Dermis microvascular lymphatic vessel endothelial cell (primary cell): ENCODE results near the gene SNRNP70. TPM values are rescaled to one million over a fixed set of nuclear protein-coding genes. Genes with fewer than 3 reads are reported as not detected.

ENCODE experiments used
- DNase-seq, 2 donors: peaks; one replicate each; pipeline versions ENCODE4 v3.0.0 to v3.0.0-alpha.2; 2010; ENCODE audit warnings: low read depth in 2 of 2
- total RNA-seq: library from RNA; depleted of rRNA; stranded (reverse); fragments of >200 nt; gene quantifications from 2 replicates; pipeline ENCODE4 v1.2.1, GENCODE V29; 2014

SNRNP70 gene
- total RNA-seq, 1 donor from 2014 or later, result 150 TPM

DNA sequence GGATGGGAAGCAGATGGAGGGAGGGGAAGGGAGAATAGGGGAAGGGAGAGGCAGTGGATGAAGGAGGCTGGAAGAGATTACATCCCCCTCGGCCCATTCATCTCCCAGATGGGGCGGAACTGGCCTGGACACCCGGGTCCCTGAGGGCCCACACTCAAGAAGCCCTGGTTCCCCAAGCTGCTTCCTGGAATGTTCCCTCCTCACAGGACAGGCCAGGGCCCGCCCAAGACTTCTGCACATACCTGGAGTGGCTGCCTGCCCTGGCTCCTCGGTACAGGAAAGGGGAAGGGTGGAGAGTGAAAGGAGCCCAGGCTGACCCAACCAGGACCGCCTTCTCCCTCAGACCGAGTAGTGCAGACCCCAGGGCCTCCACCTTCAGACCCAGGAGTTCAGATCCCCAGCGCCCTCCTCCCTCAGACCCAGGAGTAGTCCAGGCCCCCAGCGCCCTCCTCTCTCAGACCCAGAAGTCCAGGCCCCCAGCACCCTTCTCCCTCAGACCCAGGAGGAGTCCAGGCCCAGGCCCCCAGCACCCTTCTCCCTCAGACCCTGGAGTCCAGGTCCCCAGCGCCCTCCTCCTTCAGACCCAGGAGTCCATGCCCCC lies 21.1 kb upstream of the SNRNP70 start:
- DNase-seq, result no peak

DNA sequence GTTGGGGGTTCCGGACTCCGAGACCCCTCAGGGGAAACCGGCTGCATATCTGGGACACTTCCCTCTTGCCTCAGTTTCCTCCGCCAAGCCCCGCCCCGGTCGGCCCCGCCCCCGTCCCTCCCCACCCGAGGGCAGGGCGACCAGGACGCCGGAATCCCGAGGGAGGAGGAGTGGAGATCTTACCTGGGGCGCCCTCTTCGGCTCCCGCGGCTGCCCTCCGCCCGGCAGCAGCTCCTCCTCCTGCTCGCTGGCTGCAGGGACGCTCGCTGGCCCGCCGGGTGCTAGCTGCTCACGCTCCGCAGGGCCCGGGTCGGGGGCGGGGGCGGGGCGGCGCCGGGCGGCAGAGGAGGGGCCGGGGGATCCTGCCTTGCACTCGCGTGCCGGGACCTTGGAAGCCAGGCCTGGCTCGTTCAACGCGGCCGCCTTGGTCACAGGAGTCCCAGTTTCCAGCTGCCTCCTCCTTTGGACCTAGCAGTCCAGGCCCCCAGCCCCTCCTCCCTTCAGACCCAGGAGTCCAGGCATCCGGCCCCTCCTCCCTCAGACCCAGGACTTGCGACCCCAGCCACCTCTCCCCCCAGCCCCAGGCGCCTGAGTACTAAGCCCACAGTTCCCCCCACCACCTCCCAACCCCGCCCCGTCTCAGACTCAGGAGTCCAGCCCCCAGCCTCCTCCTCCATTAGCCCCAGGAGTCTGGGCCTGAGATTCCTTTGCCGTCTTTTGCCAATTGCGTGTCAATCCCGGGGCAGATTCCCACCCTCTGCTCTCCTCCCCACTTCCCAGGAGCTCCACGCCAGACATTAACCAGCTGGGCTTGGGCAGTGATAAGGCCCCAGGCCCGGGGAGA lies 20.3 kb upstream of the SNRNP70 start, which contains the start of gene NTF4:
Gene NTF4 (minus strand): TSS at position 51 of the 844 bp plus-strand sequence. CDS start 2,821 bp downstream, outside the sequence.
- no peak for DNase-seq

DNA sequence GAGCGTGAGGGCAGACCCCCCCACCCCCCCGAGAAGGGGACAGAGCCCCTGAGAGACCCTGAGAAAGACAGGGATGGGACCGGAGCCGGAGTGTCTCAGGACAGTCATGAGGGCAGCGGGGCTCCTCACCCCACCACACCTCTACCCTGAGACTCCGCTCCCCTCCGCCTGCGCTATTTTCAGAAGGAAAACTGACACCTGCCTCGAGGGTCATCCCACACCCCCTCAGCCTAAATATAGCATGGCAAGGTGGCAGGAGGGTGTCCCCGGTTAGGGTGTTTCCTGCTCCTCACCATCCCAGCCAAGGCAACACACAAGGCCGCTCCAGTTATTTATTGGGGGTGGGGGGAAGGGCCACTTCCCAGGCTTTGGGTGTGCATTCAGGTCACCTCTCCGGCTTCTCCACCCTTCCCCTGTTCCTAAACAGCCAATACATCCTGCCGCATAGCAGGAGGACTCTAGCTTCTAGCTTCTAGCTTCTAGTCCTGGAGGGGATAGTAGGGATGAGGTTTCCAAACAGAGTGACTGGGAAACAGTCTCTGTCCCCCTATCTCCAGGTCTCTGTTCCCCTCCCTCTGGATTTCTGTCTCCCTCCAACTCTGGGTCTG lies 19.2 kb upstream of the SNRNP70 start:
- no peak for DNase-seq

DNA sequence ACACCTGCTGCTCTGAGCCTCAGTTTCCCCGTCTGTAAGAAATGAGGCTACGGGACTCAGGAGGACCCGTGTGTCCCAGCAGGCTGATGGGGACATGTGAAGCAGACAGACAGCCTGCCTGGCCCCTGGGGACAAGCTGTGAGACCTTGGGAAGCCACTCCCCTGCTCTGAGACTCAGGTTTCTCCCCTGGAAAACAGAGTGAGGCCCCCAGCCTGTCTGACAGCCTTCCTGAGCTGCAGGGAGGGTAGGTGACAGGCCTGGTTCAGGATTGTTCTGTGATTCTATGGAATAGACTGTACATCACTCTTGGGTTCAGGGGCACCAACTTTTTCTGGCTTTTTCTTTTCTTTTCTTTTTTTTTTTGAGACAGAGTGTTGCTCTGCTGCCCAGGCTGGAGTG lies 17.7 kb upstream of the SNRNP70 start:
- DNase-seq, result no peak

DNA sequence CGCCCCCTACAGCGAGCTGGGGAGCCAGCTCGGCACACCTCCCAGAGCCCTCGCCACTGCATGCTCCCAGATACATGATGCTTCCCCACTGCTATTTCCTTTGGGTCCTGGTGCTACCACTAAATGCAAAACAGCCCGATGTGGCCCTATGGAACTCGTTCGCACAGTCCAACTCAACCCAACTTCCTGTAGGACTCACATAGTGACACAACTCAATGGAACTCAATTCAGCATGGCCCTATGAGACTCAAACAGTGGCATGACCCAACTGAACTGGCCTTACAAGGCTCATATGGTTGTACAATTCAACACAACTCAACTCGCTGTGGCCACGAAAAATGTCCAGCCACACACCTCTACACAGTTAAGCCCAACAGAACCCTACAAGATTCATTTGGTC lies 16.2 kb upstream of the SNRNP70 start:
- DNase-seq, result no peak

DNA sequence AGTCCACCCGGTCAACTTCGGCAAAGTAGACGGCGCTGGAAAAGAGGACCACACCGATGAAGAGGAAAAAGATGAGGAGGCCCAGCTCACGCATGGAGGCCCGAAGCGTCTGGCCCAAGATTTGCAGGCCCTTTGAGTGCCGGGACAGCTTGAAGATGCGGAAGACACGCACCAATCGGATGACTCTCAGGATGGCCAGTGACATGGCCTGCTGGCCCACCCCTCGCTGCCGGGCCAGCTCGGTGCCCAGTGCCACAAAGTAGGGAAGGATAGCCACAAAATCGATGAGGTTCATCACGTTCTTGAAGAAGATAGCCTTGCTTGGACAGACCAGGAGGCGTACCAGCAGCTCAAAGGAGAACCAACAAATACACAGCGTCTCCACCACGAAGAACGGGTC lies 14.8 kb upstream of the SNRNP70 start:
- DNase-seq, result no peak

DNA sequence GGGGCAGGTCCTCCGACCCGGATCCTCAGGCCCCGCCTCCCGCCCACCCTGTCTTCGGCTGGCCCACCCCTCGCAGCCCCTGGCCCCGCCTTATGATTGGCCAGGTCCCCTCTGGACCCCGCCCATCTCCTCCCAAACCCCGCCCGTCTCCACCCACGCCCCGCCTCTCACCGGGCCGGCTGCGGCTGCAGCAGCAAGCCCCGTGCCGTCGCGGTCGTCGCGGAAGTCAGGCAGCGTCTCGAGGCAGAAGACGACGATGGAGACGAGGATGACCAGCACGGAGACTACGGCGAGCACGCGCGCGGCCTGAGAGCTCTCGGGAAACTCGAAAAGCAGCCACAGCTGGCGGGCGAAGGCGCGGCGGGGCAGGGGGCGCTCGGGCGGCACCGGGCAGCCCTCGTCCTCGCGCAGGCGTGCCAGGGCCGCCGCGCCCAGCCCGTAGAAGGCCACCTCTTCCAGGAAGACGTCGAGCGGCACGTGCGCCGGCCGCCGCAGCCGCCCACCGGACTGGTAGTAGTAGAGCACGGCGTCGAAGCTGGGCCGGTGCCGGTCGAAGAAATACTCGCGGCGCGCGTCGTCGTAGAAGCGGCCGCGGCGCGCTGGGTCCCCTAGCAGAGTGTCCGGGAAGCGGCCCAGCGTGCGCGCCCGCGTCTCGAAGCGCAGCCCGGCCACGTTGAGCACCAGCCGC lies 13.2 kb upstream of the SNRNP70 start:
- DNase-seq, result no peak

DNA sequence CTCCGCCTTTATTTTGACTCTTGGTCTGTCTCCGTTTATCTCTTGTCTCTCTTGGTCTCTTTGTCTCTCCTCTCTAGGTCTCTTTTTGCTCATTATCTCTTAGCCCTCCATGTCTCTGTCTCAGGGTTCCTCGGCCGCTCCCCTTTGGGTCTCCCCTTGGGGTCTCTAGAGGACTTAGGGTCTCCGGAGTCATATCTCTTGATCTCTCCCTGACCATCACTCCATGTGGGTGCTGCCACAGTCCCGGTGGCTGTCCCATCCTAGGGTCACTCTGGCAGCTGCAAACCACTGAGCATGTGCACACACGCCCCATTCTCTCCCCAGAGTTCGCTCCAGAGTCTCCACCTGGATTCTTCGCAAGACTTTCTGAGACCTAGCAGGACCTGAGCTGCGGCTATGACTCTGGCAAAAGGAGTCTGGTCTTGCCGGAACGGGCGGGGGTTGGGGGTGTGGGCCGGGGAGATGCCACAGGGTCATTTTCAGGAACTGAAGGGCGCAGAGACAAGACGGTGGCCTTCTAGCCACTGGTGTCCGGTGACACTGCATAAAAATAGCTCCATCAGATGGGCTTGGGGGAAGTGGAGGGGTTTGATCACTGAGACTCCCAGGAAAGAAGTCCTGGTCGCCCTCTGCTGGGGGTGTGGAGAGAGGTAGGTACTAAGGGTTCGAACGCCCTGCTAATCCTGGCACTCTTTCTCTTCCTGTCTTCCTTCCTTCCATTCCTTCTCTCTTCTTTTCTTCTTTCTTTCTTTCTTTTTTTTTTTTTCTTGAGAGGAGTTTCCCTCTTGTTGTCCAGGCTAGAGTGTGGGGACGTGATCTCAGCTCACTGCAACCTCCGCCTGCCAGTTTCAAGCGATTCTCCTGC lies 11.5 kb upstream of the SNRNP70 start:
- DNase-seq, result no peak

DNA sequence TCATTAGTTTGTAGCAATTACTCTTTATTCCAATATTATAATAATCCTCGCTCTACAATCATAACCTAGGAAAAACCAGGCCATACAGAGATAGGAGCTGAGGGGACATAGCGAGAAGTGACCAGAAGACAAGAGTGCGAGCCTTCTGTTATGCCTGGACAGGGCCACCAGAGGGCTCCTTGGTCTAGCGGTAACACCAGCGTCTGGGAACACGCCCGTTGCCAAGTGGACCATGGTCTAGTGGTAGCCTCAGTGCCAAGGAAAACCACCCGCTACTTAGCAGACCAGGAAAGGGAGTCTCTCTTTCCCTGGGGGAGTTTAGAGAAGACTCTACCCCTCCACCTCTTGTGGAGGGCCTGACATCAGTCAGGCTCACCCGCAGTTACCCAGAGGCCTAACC lies 10.4 kb upstream of the SNRNP70 start:
- DNase-seq, result peak; percentile 36 to 69

DNA sequence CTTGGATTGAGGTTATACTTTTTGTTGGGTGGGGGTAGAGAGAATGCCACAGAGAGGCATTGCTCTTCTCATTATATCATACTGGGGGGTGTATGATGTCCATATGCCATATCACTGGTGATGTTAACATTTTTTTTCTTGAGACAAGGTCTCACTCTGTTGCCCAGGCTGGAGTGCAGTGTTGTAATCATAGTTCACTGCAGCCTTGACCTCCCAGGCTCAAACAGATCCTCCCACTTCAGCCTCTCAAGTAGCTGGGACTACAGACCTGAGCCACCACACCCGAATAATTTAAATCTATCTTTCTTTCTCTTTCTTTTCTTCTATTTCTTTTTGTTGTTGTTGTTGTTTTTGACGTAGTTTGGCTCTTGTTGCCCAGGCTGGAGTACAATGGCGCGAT lies 4.9 kb upstream of the SNRNP70 start:
- DNase-seq, result no peak

DNA sequence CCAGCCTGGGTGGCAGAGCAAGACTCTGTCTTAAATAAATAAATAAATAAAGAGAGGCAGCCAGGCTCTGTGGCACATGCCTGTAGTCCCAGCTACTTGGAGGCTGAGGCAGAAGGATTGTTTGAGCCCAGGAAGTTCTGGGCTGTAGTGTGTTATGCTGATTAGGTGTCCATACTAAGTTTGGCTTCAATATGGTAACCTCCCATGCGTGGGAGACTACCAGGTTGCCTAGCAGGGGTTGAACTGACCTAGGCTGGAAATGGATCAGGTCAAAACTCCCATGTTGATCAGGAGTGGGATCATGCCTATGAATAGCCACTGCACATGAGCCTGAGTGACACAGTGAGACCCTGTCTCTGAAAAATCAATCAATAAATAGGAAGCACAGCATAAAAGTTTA lies 4.0 kb upstream of the SNRNP70 start:
- DNase-seq, result no peak

DNA sequence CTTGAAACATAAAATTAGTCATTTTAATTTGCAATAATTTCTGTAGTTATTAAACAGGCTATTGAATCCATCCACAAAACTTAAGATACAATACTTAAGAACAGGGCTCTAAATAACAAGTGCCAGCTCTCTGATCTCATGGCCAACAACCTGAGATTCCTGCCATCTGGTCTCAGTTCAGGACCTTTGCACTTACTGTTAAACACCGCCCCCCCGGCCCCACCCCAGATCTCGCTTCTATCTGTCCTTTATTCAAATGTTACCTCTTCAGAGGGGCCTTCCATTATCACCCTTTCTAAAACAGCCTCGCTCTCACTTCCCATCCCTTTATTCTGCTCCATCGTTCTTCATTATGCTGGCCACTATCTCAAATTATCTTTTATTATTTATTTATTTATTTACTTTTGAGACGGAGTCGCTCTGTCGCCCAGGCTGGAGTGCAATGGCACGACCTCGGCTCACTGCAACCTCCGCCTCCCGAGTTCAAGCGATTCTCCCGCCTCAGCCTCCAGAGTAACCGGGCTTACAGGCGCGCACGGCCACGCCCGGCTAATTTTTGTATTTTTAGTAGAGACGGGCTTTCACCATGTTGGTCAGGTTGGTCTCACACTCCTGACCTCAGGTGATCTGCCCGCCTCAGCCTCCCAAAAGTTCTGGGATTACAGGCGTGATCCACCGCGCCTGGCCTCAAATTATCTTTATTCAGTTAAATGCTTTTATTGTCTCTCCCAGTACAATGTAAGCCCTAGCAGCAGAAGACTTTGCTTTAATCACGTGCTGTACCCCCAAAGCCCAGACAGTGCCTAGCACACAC lies 838 bp upstream of the SNRNP70 start:
- no peak for DNase-seq

DNA sequence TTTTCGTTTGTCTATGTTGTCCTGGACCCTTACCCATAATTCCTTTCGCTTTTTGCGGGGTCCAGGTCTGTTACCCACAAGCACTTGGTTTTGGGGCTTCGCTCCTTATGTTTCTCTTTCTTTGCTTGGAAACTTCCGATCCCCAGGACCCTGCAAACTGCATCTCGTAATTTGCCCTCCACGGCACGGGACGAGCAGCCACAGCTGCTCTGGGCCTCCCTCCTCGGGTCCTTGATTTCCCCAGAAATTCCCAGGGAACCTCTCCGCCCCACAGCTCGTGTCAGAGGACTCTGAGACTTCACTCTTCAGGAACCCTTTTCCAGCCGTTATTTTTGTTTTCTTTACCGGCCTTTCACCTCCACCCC lies 599 bp downstream of the SNRNP70 start:
- no peak for DNase-seq

DNA sequence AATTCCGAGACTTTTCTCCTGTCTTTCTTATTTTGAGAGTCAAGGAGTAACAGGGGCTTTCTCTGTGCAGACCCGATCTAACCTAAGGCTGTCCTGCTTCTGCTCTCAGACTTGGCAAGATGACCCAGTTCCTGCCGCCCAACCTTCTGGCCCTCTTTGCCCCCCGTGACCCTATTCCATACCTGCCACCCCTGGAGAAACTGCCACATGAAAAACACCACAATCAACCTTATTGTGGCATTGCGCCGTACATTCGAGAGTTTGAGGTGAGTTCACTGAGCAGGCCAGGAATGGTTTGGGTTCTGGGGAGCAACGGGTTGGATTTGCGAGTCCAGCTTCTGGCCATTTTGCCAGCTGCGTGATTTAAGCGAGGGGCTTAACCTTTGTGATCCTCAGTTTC lies 1.0 kb downstream of the SNRNP70 start:
- DNase-seq, result no peak

DNA sequence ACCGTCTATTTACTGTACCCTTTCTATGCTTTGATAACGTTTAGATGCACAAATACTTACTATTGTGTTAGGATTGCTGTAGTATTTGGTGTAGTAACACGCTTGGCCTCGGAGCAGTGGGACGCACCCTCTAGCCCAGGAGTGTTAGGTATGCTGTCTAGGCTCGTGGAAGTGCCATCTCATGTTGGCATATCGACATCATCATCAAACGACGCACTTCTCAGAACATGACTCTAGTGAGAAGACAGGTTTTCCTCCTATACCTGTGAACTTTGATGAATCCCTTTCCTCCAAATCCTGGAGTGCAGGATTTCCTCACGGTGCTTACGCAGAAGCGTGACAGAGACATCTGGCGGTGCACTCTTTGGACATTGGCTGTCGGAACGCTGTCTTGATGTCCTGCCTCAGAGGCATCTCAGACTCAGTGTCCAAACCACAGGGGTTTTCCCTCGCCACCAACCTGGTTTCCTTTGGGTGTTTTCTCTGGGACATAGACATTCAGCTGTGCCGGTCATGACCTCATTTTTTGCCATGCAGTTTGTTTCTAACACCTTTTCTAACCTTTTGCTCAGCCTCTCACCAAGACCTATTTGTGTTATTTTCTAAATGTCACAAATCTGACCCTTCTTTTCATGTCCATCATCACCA lies 6.3 kb downstream of the SNRNP70 start:
- DNase-seq, result no peak

DNA sequence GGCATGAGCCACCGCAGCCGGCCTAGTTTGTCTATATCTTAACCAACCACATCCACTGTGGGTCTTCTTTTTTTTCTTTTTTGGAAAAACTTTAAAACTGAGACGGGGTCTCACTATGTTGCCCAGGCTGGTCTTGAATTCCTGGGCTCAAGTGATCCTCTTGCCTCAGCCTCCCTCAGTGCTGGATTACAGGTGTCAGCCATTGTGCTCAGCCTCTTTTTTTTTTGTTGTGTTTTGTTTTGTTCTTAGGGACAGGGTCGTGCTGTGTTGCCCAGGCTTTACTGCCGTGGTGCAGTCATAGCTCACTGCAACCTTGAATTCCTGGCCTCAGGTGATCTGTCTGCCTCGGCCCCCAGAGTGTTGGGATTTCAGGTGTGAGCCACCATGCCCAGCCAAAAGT lies 7.4 kb downstream of the SNRNP70 start:
- no peak for DNase-seq

DNA sequence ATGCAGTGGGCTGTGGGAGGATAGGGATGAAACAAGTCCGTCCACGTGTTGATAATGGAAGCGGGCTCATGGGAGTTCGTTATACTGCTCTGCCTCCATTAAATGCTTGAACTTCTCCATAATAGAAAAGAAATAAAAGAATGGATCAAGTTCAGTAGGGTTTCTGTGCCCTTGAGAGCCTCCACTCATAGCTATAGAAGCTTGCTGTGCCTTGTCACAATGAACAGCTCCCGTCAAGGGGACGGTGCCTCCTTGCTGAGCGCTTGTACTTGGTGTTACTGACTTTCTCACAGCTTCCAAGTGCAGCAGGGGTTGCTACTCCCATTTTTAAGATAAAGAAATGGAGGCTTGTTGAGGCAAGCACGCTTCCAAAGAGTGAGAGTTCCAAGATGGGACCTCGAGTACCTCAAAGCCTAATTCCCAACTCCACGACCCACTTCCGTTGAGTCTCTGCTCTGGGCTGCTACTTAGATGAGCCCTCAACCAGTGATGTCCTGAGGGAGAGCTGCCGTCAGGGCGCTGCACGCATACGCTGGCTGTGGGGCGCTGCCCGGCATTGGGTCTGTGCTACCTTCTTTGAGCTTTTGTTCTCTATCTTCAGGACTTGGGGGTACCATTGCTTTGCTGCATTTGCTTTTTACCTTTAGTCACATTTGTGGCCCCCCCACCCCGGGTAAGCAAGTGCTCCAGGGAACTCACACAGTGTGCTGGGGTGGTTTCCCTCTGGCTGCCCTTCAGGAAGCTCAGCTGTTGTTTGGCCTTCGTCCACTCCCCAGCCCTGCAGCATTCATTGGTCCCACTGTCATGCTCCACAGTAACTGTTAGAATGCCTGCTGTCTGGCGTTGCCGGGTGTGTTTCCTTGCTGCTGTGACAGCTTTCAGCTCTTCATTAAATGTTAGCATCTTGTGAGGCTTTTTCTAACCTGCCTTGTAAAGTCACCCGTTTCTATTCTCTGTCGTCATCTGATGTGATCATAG lies 9.5 kb downstream of the SNRNP70 start:
- DNase-seq, result peak in 1 of 2 donors; percentile 29

DNA sequence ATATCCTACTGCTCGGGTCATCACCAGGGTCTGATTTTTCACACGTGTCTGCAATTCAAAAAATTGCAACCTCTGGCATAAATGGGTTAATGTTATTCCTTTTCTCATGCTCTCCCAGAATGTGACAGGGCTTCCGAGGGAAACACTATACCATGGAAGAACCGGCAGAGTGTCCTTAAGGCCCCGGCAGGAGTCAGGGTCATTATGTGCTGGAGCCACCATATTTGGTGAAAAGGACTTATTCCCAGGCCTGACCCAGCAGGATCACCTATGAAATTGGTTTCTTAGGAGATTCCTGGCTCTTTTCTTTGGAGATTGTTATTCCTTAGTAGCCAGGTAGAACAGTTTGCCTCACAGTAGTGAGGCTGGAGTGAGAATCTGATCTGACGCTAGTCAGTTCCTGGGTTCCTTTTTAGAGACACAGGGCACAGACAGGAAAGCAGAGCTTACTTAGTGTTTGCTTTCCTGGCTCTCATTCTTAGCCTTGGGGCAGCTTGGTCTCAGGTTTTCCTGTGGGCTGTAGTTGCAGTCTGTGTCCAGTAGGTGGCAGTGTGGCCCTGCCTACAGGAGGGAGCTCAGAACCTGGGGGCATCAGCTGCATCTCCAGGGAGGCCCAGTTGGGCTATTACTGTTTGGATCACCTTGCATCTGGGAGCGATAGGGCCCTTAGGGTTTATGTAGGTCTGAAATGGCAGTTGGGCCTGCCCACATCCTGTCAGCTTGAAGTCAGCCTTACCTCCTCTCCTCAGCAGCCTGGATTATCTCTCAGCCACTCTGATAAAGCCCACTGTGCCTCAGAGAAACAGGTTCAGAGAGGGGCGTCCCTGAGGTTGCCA lies 12.4 kb downstream of the SNRNP70 start:
- peak; percentile 44 to 67 for DNase-seq
